MM.1S (cell line): ENCODE measurements around the gene RBMS3.

Source experiments
- DNase-seq: peaks from one replicate; pipeline ENCODE4 v3.0.0-alpha.2; 2015
- H2AFZ ChIP-seq: fragments of 300-600 bp; sonication (generic); 2 replicates; pipeline ENCODE4 v1.6.0; 2016; ENCODE audit warnings: antibody characterized with exemption, low read length
- H3F3A ChIP-seq: fragments of 300-600 bp; sonication (generic); 2 replicates; pipeline ENCODE4 v1.6.1; 2016; ENCODE audit warnings: mild to moderate bottlenecking, antibody characterized with exemption, low read length, moderate library complexity, mixed read lengths; ENCODE audit not compliant: insufficient read depth
- H3K27ac ChIP-seq: fragments of 300-600 bp; sonication (generic); 2 replicates; pipeline ENCODE4 v1.5.1; 2016; ENCODE audit warnings: mild to moderate bottlenecking, low read length
- H3K27me3 ChIP-seq: fragments of 300-600 bp; sonication (generic); replicated peaks from 2 replicates; pipeline ENCODE4 v1.6.0; 2016; ENCODE audit warnings: low read length; ENCODE audit not compliant: insufficient read depth
- H3K36me3 ChIP-seq: fragments of 300-600 bp; sonication (generic); replicated peaks from 2 replicates; pipeline ENCODE4 v1.6.1; 2016; ENCODE audit warnings: mild to moderate bottlenecking, low read length, mixed read lengths; ENCODE audit not compliant: insufficient read depth
- H3K4me1 ChIP-seq: fragments of 300-600 bp; sonication (generic); 2 replicates; pipeline ENCODE4 v1.6.1; 2016; ENCODE audit warnings: low read length, mixed read lengths
- H3K4me2 ChIP-seq: fragments of 300-600 bp; sonication (generic); 2 replicates; pipeline ENCODE4 v1.6.0; 2016; ENCODE audit warnings: low read depth, low read length
- H3K4me3 ChIP-seq: fragments of 300-600 bp; sonication (generic); 2 replicates; pipeline ENCODE4 v1.5.1; 2016; ENCODE audit warnings: low read length, mixed read lengths
- H3K79me2 ChIP-seq: fragments of 300-600 bp; sonication (generic); 2 replicates; pipeline ENCODE4 v1.6.1; 2016; ENCODE audit warnings: mixed run types, low read length, mixed read lengths
- H3K9ac ChIP-seq: fragments of 300-600 bp; sonication (generic); 2 replicates; pipeline ENCODE4 v1.6.1; 2016; ENCODE audit warnings: low read length, mixed read lengths
- H3K9me2 ChIP-seq: fragments of 300-600 bp; sonication (generic); replicated peaks from 2 replicates; pipeline ENCODE4 v1.6.1; 2016; ENCODE audit warnings: mild to moderate bottlenecking, low read length, mixed read lengths; ENCODE audit not compliant: insufficient read depth
- H3K9me3 ChIP-seq: fragments of 300-600 bp; sonication (generic); replicated peaks from 2 replicates; pipeline ENCODE4 v1.6.1; 2016; ENCODE audit warnings: mild to moderate bottlenecking, low read length, mixed read lengths; ENCODE audit not compliant: insufficient read depth
- H4K20me1 ChIP-seq: fragments of 300-600 bp; sonication (generic); 2 replicates; pipeline ENCODE4 v1.6.1; 2016; ENCODE audit warnings: mild to moderate bottlenecking, low read length, moderate library complexity, mixed read lengths; ENCODE audit not compliant: insufficient read depth
- EZH2 ChIP-seq: fragments of 300-600 bp; sonication (generic); optimal IDR thresholded peaks from 2 replicates; pipeline ENCODE3; 2017; ENCODE audit warnings: low read depth, mild to moderate bottlenecking, antibody characterized with exemption, low read length, mixed read lengths
- EZH2phosphoT487 ChIP-seq: fragments of 300-600 bp; sonication (generic); IDR thresholded peaks from 2 replicates; pipeline ENCODE4 v1.6.1; 2018; ENCODE audit warnings: antibody characterized with exemption, low read length
- TF ChIP-seq, protein P1 (sequence below): fragments of 300-600 bp; sonication (generic); IDR thresholded peaks from 2 replicates; pipeline ENCODE4 v1.5.1; 2016; ENCODE audit warnings: antibody characterized with exemption, low read length, mixed read lengths

The RBMS3 gene

DNA sequence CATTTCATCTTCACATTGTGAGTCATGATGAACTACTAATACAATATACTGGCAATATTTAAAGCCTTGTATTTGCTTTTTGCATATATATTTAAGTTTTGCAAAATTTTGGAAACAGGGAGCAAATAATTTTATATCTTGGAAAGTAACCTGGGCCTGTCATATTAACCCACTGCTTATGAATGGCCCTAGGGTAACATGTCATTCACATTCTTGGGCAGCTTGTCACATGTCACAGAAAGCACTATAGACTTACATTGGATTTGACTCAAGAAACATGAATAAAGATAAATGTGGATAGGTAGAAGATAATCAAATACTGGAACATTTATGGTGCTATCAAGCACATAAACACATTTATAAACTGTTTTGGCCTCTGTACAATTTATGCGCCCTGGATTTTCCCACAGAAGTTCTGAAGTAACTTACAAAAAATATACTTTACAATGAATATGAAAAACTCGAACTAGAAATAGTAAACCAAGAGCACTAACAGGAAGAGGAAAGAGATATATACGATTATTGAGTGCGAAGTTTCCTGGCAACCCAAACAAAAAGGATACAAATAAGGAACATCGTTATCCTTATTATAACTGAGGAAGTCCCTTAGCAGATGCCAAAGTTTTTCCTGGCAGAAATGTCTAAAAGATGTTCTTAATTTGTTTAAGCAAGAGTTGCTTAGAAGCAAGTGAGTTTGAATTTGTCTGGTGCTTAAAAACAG is 257.2 kb downstream of the RBMS3 start:
- Histone ChIP-seq H3K4me1 (no peaks in the 10 kb centered on the region), H3K79me2 (no peaks in the 10 kb centered on the region), H3K4me2 (no peak overlapping the region), H3K9me2 (no peaks in the 10 kb centered on the region), H4K20me1 (no peaks in the 10 kb centered on the region), H2AFZ (no peak overlapping the region), H3K36me3 (no peaks in the 10 kb centered on the region), H3F3A (no peaks in the 10 kb centered on the region), H3K27ac (no peak overlapping the region), H3K4me3 (no peak overlapping the region), H3K9me3 (no peaks in the 10 kb centered on the region), H3K27me3 (no peaks in the 10 kb centered on the region), H3K9ac (no peak overlapping the region)
- DNase-seq, result no peak
- no peak for TF ChIP-seq EZH2
- no peak for TF ChIP-seq EZH2phosphoT487
- TF ChIP-seq, protein P1, sequence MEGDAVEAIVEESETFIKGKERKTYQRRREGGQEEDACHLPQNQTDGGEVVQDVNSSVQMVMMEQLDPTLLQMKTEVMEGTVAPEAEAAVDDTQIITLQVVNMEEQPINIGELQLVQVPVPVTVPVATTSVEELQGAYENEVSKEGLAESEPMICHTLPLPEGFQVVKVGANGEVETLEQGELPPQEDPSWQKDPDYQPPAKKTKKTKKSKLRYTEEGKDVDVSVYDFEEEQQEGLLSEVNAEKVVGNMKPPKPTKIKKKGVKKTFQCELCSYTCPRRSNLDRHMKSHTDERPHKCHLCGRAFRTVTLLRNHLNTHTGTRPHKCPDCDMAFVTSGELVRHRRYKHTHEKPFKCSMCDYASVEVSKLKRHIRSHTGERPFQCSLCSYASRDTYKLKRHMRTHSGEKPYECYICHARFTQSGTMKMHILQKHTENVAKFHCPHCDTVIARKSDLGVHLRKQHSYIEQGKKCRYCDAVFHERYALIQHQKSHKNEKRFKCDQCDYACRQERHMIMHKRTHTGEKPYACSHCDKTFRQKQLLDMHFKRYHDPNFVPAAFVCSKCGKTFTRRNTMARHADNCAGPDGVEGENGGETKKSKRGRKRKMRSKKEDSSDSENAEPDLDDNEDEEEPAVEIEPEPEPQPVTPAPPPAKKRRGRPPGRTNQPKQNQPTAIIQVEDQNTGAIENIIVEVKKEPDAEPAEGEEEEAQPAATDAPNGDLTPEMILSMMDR, result no peak

DNA sequence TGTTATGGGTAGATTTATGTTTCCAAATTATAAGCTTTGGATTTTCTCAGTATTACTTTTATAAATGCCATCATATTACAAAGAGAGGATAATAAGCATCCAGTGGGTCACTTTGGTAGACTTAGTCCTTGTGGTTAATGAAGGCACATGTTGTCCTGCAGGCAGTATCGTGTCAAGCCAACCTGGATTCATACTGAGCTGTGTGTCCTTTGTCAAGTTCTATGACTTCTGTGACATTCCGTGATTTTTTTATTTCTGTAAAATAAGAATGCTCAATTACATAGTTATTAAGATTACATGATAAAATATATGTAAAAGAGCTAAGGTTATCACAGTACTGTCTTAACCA is 257.7 kb downstream of the RBMS3 start:
- H3K9ac ChIP-seq, result no peak overlapping the region
- no peaks in the 10 kb centered on the region for H3K27me3 ChIP-seq
- no peak overlapping the region for H2AFZ ChIP-seq
- no peaks in the 10 kb centered on the region for H3K9me2 ChIP-seq
- H4K20me1 ChIP-seq, result no peaks in the 10 kb centered on the region
- H3K9me3 ChIP-seq, result no peaks in the 10 kb centered on the region
- no peak overlapping the region for H3K4me3 ChIP-seq
- H3K4me1 ChIP-seq, result no peaks in the 10 kb centered on the region
- no peaks in the 10 kb centered on the region for H3F3A ChIP-seq
- no peaks in the 10 kb centered on the region for H3K79me2 ChIP-seq
- H3K4me2 ChIP-seq, result no peak overlapping the region
- TF ChIP-seq, protein P1, result no peak
- TF ChIP-seq EZH2, result no peak
- no peak for TF ChIP-seq EZH2phosphoT487
- H3K36me3 ChIP-seq, result no peaks in the 10 kb centered on the region
- no peak overlapping the region for H3K27ac ChIP-seq
- DNase-seq, result no peak

DNA sequence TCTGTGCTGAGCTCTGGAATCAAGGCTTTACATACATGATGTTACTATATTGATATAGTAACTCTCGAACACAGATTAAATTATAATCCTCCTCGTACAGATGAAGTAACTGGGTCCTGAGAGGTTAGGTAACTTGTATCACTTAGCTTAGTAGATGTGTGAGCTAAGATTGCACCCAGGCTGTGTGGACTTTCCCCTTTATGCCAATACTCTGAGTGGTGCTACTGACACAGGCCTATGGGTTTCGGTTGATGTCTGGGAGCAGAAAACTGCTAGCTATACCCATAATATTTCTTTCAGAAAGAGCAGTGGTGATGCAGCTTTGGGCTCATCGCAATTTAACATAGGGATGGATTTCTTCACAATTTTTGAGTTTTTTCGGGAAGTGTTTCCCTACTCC is 259.7 kb downstream of the RBMS3 start:
- no peak overlapping the region for H3K4me2 ChIP-seq
- H3K9ac ChIP-seq, result no peak overlapping the region
- H3F3A ChIP-seq, result no peaks in the 10 kb centered on the region
- DNase-seq, result no peak
- H3K9me2 ChIP-seq, result no peaks in the 10 kb centered on the region
- H3K27me3 ChIP-seq, result no peaks in the 10 kb centered on the region
- no peaks in the 10 kb centered on the region for H3K4me1 ChIP-seq
- H3K36me3 ChIP-seq, result no peaks in the 10 kb centered on the region
- H3K4me3 ChIP-seq, result no peak overlapping the region
- no peaks in the 10 kb centered on the region for H3K9me3 ChIP-seq
- no peaks in the 10 kb centered on the region for H3K79me2 ChIP-seq
- TF ChIP-seq EZH2 (no peak), EZH2phosphoT487 (no peak)
- TF ChIP-seq, protein P1, result no peak
- no peak overlapping the region for H3K27ac ChIP-seq
- no peak overlapping the region for H2AFZ ChIP-seq
- no peaks in the 10 kb centered on the region for H4K20me1 ChIP-seq
